ENCODE results near the gene CELF1. TPM values are rescaled to one million over a fixed set of nuclear protein-coding genes. Genes with fewer than 3 reads are reported as not detected.

CELF1 gene
- total RNA-seq, 3 donors from 2014 or later (not counting 1 experiment from before 2014, with no cell fraction given): 128 to 168 (median 162) TPM

- H3K27ac ChIP-seq (ENCODE audit: low read length): peak overlapping the region; percentile 42
- WGBS (ENCODE audit: insufficient coverage): 31% methylated on average over 2 of the region's 3 CpGs
- TF ChIP-seq CTCF (IDR thresholded peaks at IDR 0.05): no peak
- H3K9me3 ChIP-seq (ENCODE audit: control insufficient read depth, insufficient read depth, low read length): no peaks in the 10 kb centered on the region
- Mint-ChIP-seq H3K4me3 (peak overlapping the region; percentile 1), H3K4me1 (peaks cover 47 to 58% of the 10 kb centered on the region in 2 donors), H3K27ac (peak overlapping the region; percentile 89 to 93), H3K9me3 (no peaks in the 10 kb centered on the region), H3K27me3 (ENCODE audit: low read depth in 2 of 2) (no peaks in the 10 kb centered on the region), H3K36me3 (no peaks in the 10 kb centered on the region)
- H3K4me3 ChIP-seq (ENCODE audit: low read length): no peak overlapping the region
- H3K4me1 ChIP-seq (ENCODE audit: control insufficient read depth, insufficient read depth, low read length): peaks cover 26% of the 10 kb centered on the region
- ATAC-seq: peak; percentile 75 to 81 (median 79)
- peak in 1 of 2 donors; percentile 81 for DNase-seq
- intact Hi-C loops (cut with micrococcal nuclease): loop anchor here (2.0 kb wide), 1 partner anchor 55 kb away; the partner anchor contains the start of genes KBTBD4 and NDUFS3
- H3K27me3 ChIP-seq (ENCODE audit: control insufficient read depth, insufficient read depth, low read length): no peaks in the 10 kb centered on the region
- H3K36me3 ChIP-seq (ENCODE audit: control insufficient read depth, insufficient read depth, low read length): peaks cover 3% of the 10 kb centered on the region
Measured at GRCh38 chr11:47523490-47524225, 29.3 kb downstream of the CELF1 start.

DNA sequence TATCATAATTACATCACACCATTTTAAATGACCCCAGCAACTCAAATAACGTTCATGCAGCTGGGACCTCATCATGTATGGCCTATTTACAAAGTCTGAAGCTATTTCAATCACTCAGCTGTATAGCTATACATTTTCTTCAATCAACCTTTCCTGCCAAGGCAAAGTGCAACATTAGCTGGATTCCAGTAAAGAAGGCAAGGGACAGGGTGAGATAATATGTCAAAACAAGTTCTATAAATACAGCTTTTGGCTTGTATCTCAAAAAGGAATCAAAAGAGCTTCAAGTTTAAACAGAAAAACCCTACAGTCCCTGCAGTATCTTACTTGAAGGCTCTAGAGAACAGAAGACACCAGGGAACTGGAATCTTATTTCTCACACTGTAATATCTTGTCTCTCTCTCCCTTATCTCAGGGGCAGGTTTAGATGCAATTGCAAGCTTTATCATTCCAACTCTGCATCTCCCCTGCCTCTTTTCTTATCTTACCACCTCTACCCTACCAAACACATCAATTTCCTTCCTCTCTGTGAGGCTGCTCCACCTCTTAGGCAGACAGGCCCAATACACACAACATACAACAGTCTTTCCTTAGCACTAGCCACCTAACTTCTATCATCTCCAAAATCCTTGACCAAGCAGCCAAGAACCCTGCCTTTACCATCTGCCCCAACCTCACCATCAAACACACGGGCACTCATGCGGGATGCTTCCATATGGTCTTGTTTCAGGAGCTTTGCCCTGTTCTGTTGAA is 34.5 kb downstream of the CELF1 start:
- Mint-ChIP-seq H3K9me3 (no peaks in the 10 kb centered on the region), H3K36me3 (no peaks in the 10 kb centered on the region), H3K27me3 (ENCODE audit: low read depth in 2 of 2) (no peaks in the 10 kb centered on the region), H3K4me1 (peaks cover 69 to 70% of the 10 kb centered on the region in 2 donors), H3K27ac (peak overlapping the region; percentile 62 to 78), H3K4me3 (peak overlapping the region; percentile 43)
- no peak for DNase-seq
- Histone ChIP-seq H3K27ac (ENCODE audit: low read length) (peak overlapping the region; percentile 28), H3K36me3 (ENCODE audit: control insufficient read depth, insufficient read depth, low read length) (no peaks in the 10 kb centered on the region), H3K4me1 (ENCODE audit: control insufficient read depth, insufficient read depth, low read length) (peaks cover 58% of the 10 kb centered on the region), H3K9me3 (ENCODE audit: control insufficient read depth, insufficient read depth, low read length) (no peaks in the 10 kb centered on the region), H3K4me3 (ENCODE audit: low read length) (no peak overlapping the region), H3K27me3 (ENCODE audit: control insufficient read depth, insufficient read depth, low read length) (no peaks in the 10 kb centered on the region)
- intact Hi-C loops (cut with micrococcal nuclease): loop anchor here (5.0 kb wide), 1 partner anchor 34 kb away; the partner anchor contains the start of gene CELF1
- TF ChIP-seq CTCF (IDR thresholded peaks at IDR 0.05): no peak
- peak in 2 of 3 donors; percentile 42 to 57 for ATAC-seq
- 28% methylated on average over 3 of the region's 3 CpGs for WGBS (ENCODE audit: insufficient coverage)

- no peak for TF ChIP-seq CTCF (IDR thresholded peaks at IDR 0.05)
- ATAC-seq (no peak), DNase-seq (no peak)
- no peak overlapping the region for H3K27ac ChIP-seq (ENCODE audit: low read length)
- no peaks in the 10 kb centered on the region for H3K27me3 ChIP-seq (ENCODE audit: control insufficient read depth, insufficient read depth, low read length)
- Mint-ChIP-seq H3K27me3 (ENCODE audit: low read depth in 2 of 2) (no peaks in the 10 kb centered on the region), H3K36me3 (no peaks in the 10 kb centered on the region), H3K4me3 (peak overlapping the region; percentile 13), H3K9me3 (no peaks in the 10 kb centered on the region), H3K4me1 (peaks cover 62 to 64% of the 10 kb centered on the region in 2 donors), H3K27ac (peak overlapping the region; percentile 44 to 78)
- H3K36me3 ChIP-seq (ENCODE audit: control insufficient read depth, insufficient read depth, low read length): no peaks in the 10 kb centered on the region
- 89% methylated on average over 10 of the region's 10 CpGs for WGBS (ENCODE audit: insufficient coverage)
- no peaks in the 10 kb centered on the region for H3K9me3 ChIP-seq (ENCODE audit: control insufficient read depth, insufficient read depth, low read length)
- no peak overlapping the region for H3K4me3 ChIP-seq (ENCODE audit: low read length)
- intact Hi-C loops (cut with micrococcal nuclease): loop anchor here (5.0 kb wide), 1 partner anchor 35 kb away; the partner anchor contains the start of gene CELF1
- peaks cover 56% of the 10 kb centered on the region for H3K4me1 ChIP-seq (ENCODE audit: control insufficient read depth, insufficient read depth, low read length)
Measured at GRCh38 chr11:47516984-47517853, 35.7 kb downstream of the CELF1 start.
